ENCODE measurements around the gene PDSS2. TPM values are rescaled to one million over a fixed set of nuclear protein-coding genes. Genes with fewer than 3 reads are reported as not detected.

PDSS2 gene
- total RNA-seq, 1 donor from 2014 or later: 14.9 TPM

DNA sequence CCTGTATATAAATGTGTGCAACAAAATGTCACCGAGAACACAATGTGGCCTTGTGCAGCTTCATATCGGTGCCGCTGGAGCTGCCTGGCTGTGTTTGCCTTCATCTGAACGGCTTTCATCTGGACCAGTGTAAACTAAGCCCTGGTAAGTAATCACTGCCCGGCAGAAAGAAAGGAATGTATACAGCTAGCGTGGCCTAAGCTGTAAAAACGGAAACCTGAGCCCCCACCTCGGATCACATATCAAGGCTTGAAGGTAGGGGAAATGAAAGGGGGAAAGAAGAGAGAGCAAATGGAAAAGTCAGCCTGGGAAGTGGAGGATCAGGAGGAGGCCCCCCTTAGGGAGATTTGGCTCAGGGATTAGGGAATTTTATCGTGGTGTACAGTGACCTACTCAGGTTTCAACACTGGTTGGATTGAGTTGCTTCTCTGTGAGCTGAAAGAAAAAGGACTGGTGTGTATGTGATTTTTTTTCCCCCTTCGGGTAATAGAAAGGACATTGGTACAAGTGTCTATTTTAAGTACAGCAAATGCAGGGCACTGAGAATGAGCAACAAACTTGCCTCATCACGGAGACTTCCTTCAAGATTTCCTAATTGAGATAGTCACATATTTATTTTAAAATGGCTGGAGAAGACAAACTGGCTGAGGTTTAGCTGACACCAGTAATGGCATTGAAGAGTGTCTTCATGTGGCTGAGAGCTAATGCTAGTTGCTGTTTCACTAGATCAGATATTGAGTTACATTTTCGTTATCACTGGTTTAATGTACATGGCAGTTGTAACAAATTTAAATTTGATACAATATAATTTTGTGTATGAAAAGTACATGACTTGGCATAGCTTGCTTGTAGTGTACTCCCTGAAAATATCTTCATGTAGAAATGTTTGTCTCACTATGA lies 34.0 kb upstream of the PDSS2 start:
- Histone ChIP-seq H2AFZ (replicated peaks) (no peak overlapping the region), H3K9me3 (ENCODE audit: low read depth) (no peaks in the 10 kb centered on the region), H3K4me1 (peaks cover 61% of the 10 kb centered on the region), H3K27ac (peak overlapping the region; percentile 87), H3F3A (ENCODE audit: low read depth) (peaks cover 47% of the 10 kb centered on the region), H3K27me3 (peaks cover 4% of the 10 kb centered on the region), H3K4me3 (peak overlapping the region; percentile 86), H3K9ac (no peak overlapping the region), H4K20me1 (ENCODE audit: low read depth) (peaks cover 31% of the 10 kb centered on the region), H3K36me3 (no peaks in the 10 kb centered on the region), H3K79me2 (ENCODE audit: low read depth) (peaks cover 79% of the 10 kb centered on the region), H3K4me2 (peak overlapping the region; percentile 95)
- peaks cover 2% of the 10 kb centered on the region for H3K36me3 Mint-ChIP-seq
- TF ChIP-seq EZH2 (IDR thresholded peaks at IDR 0.05) (no peak), EZH2phosphoT487 (IDR thresholded peaks at IDR 0.05) (no peak)
- TF ChIP-seq, protein P1, sequence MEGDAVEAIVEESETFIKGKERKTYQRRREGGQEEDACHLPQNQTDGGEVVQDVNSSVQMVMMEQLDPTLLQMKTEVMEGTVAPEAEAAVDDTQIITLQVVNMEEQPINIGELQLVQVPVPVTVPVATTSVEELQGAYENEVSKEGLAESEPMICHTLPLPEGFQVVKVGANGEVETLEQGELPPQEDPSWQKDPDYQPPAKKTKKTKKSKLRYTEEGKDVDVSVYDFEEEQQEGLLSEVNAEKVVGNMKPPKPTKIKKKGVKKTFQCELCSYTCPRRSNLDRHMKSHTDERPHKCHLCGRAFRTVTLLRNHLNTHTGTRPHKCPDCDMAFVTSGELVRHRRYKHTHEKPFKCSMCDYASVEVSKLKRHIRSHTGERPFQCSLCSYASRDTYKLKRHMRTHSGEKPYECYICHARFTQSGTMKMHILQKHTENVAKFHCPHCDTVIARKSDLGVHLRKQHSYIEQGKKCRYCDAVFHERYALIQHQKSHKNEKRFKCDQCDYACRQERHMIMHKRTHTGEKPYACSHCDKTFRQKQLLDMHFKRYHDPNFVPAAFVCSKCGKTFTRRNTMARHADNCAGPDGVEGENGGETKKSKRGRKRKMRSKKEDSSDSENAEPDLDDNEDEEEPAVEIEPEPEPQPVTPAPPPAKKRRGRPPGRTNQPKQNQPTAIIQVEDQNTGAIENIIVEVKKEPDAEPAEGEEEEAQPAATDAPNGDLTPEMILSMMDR (IDR thresholded peaks at IDR 0.05): no peak
- no peak overlapping the region for H3K4me3 Mint-ChIP-seq
- H3K4me1 Mint-ChIP-seq: peaks cover 29% of the 10 kb centered on the region
- H3K27me3 Mint-ChIP-seq (ENCODE audit: insufficient read depth, low read depth): peaks cover 4% of the 10 kb centered on the region
- H3K27ac Mint-ChIP-seq: no peak overlapping the region
- peaks cover 3% of the 10 kb centered on the region for H3K9me3 Mint-ChIP-seq
- peak; percentile 85 for DNase-seq (ENCODE audit: low spot score)

DNA sequence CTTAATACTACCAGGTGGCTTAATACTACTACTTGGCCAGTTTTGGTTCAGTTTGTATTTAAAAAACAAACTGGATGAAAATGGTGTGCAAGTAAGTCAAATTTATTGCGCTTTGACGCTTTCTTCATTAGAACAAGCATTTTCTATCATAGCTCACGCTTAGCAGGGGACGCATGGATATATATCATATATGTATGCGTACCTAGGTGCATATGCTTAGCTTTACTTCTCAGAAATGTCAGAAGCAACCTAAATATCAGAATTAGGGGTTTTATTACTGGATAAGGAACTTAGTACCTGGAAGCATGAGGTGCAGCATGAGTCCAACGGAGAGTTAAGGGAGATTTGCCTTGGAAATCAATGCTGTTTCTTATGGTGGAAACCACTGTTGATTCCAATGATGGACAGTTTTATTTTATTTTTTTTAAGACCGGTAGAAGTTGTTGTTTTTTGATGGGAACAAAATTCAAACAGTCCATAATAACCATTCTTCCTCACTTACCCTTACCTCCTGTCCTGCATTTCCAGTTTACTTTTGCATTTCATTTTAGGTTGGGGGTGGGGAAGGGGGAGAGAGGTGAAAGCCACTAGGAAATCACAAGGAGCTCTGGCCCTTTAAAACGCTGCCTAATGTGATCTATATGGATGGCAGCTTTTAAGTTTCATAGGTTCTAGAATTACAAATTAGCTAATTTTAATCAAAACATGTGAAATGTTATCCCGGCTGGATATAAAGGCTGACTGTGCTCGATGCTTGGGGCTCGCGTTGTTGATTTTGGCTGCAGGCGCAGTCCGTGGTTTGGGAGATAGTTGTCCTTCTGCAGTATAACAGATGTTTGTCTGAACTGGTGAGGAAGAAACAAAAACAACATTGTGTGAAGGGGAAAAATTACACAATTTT lies 32.6 kb upstream of the PDSS2 start:
- H3K4me1 ChIP-seq: peaks cover 48% of the 10 kb centered on the region
- H3K27me3 ChIP-seq: peaks cover 18% of the 10 kb centered on the region
- peak overlapping the region; percentile 86 for H3K4me3 ChIP-seq
- Mint-ChIP-seq H3K4me1 (peaks cover 32% of the 10 kb centered on the region), H3K27me3 (ENCODE audit: insufficient read depth, low read depth) (peaks cover 13% of the 10 kb centered on the region), H3K27ac (peak overlapping the region; percentile 75), H3K9me3 (peaks cover 3% of the 10 kb centered on the region), H3K4me3 (no peak overlapping the region), H3K36me3 (no peaks in the 10 kb centered on the region)
- H4K20me1 ChIP-seq (ENCODE audit: low read depth): peaks cover 26% of the 10 kb centered on the region
- peaks cover 65% of the 10 kb centered on the region for H3K79me2 ChIP-seq (ENCODE audit: low read depth)
- H3K9me3 ChIP-seq (ENCODE audit: low read depth): no peaks in the 10 kb centered on the region
- no peak for DNase-seq (ENCODE audit: low spot score)
- no peak overlapping the region for H3K27ac ChIP-seq
- no peaks in the 10 kb centered on the region for H3K36me3 ChIP-seq
- peaks cover 48% of the 10 kb centered on the region for H3F3A ChIP-seq (ENCODE audit: low read depth)
- H3K9ac ChIP-seq: no peak overlapping the region
- peak overlapping the region; percentile 95 for H3K4me2 ChIP-seq
- H2AFZ ChIP-seq (replicated peaks): no peak overlapping the region
- TF ChIP-seq, protein P1 (IDR thresholded peaks at IDR 0.05): no peak
- no peak for TF ChIP-seq EZH2 (IDR thresholded peaks at IDR 0.05)
- TF ChIP-seq EZH2phosphoT487 (IDR thresholded peaks at IDR 0.05): no peak

DNA sequence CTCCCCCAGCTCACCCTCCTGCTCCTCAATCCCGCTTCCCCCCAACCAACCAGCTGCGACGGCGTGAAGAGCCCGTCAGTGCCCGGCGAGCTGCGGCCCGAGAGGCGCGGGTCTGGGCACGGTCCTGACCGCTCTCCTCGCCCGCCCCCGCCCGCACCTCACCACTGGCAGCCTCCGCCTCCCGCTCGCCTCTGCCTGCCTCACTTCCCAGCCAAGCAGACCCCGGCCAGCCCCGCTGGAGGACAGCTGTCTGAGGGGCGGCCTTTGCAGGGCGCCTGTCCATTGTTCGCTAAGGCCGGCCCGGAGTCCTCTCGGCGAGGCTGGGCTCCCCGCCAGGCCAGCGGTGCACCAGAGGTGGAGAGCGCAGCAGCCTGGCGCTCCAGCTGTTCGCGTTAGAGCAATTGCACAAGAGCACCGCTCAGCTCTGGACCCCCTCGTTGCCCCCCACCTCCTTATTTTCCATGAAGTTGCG lies 31.8 kb upstream of the PDSS2 start:
- peaks cover 48% of the 10 kb centered on the region for H3F3A ChIP-seq (ENCODE audit: low read depth)
- H3K9ac ChIP-seq: peak overlapping the region; percentile 18
- DNase-seq (ENCODE audit: low spot score): peak; percentile 86
- peaks cover 18% of the 10 kb centered on the region for H4K20me1 ChIP-seq (ENCODE audit: low read depth)
- peak overlapping the region; percentile 95 for H3K4me2 ChIP-seq
- TF ChIP-seq, protein P1 (IDR thresholded peaks at IDR 0.05): no peak
- no peak for TF ChIP-seq EZH2phosphoT487 (IDR thresholded peaks at IDR 0.05)
- no peak for TF ChIP-seq EZH2 (IDR thresholded peaks at IDR 0.05)
- Mint-ChIP-seq H3K4me1 (peaks cover 24% of the 10 kb centered on the region), H3K27me3 (ENCODE audit: insufficient read depth, low read depth) (peaks cover 18% of the 10 kb centered on the region), H3K9me3 (peaks cover 3% of the 10 kb centered on the region), H3K36me3 (no peaks in the 10 kb centered on the region), H3K27ac (peak overlapping the region; percentile 75), H3K4me3 (no peak overlapping the region)
- H3K4me1 ChIP-seq: peaks cover 42% of the 10 kb centered on the region
- H3K4me3 ChIP-seq: peak overlapping the region; percentile 86
- no peaks in the 10 kb centered on the region for H3K36me3 ChIP-seq
- H3K9me3 ChIP-seq (ENCODE audit: low read depth): no peaks in the 10 kb centered on the region
- peaks cover 27% of the 10 kb centered on the region for H3K27me3 ChIP-seq
- H2AFZ ChIP-seq (replicated peaks): no peak overlapping the region
- H3K27ac ChIP-seq: no peak overlapping the region
- H3K79me2 ChIP-seq (ENCODE audit: low read depth): peaks cover 57% of the 10 kb centered on the region
